Measurements from ENCODE around the gene PLCB2.

PLCB2 gene

DNA sequence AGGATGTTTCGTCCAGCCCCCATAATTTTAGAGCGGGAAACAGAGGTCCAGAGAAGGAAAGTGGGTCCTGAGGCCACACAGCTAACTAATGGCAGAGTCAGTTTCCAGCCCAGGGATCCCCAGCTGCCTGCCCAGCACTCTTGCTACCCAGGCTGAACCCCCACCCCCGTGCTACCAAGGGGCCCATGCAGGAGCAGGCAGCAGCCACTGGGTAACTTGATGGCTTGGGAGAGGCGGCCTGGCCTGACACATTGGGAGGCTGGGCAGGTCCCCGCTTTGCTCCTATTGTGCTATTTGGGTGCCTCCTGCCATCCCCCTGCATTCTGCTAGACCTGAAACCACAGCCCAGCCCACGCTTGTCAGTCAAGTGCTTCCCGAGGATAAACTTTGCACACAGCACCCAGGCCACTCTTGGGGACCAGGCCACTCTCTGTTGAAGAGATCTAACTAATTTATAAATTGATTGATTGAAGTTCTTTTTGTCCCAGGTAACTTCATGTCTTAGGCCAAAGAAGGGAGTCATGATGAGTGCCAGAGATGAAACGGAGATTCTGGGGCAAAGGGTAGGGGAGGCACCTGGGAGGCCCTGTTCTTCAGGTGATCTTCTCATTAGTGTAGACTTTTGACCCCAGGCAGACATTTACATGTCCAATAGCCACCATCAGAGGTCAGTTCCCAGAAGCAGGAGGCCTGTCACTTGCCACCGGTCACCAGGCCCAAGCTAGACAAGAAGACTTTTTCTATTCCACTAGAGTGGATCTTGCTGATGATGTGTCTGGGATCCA, 61.9 kb downstream of the PLCB2 start:
- DNase-seq (ENCODE audit: insufficient read length, low spot score) (no peak), FAIRE-seq (no peak)
- no peak for TF ChIP-seq CTCF (IDR thresholded peaks at IDR 0.05; ENCODE audit: insufficient read depth, missing control alignments)

GRCh38 chr15:40244961-40245523, 62.7 kb downstream of the PLCB2 start:
- DNase-seq (ENCODE audit: insufficient read length, low spot score), result no peak
- FAIRE-seq, result no peak
- no peak for TF ChIP-seq CTCF (IDR thresholded peaks at IDR 0.05; ENCODE audit: insufficient read depth, missing control alignments)

GRCh38 chr15:40243126-40243810, 64.5 kb downstream of the PLCB2 start:
- FAIRE-seq, result no peak
- no peak for DNase-seq (ENCODE audit: insufficient read length, low spot score)
- no peak for TF ChIP-seq CTCF (IDR thresholded peaks at IDR 0.05; ENCODE audit: insufficient read depth, missing control alignments)

GRCh38 chr15:40242601-40243000, 65.1 kb downstream of the PLCB2 start:
- DNase-seq (ENCODE audit: insufficient read length, low spot score), result no peak
- no peak for FAIRE-seq
- TF ChIP-seq CTCF (IDR thresholded peaks at IDR 0.05; ENCODE audit: insufficient read depth, missing control alignments), result no peak

GRCh38 chr15:40242213-40242599, 65.5 kb downstream of the PLCB2 start:
- TF ChIP-seq CTCF (IDR thresholded peaks at IDR 0.05; ENCODE audit: insufficient read depth, missing control alignments), result no peak
- DNase-seq (ENCODE audit: insufficient read length, low spot score) (no peak), FAIRE-seq (no peak)

- no peak for DNase-seq (ENCODE audit: insufficient read length, low spot score)
- no peak for FAIRE-seq
- TF ChIP-seq CTCF (IDR thresholded peaks at IDR 0.05; ENCODE audit: insufficient read depth, missing control alignments), result no peak
Measured at GRCh38 chr15:40241269-40242212, 66.2 kb downstream of the PLCB2 start.

Measured in D721Med (cell line).